ENCODE results near the gene KLRK1.
"Not testable (repeated sequence)": the region's sequence is repeated elsewhere in the genome, so short reads cannot be mapped to it uniquely, and the experiment has no call there.

KLRK1 gene

DNA sequence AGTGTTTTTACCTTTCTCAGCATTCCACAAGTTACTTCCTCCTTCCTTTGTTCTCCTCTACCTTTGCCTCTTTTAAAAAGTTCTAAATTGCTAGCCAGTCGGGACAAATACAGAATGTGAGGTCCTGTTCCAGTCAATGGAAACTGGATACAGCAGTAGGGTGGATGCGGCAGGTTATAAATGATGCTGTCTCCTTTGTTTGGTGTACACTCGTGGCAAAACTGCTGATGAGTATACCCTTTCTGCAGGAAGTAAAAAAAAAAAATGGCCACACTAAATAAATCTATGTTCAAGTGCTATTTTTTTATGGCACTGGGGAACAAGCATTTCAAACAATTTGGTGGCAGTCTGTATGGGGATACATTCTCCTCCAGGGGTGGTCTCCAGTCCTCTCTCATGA lies 27.5 kb downstream of the KLRK1 start:
- Mint-ChIP-seq H3K4me1 (peaks cover 27% of the 10 kb centered on the region), H3K27ac (no peak overlapping the region), H3K27me3 (no peaks in the 10 kb centered on the region), H3K36me3 (ENCODE audit: low read depth) (peaks cover 59% of the 10 kb centered on the region), H3K4me3 (no peak overlapping the region), H3K9me3 (no peaks in the 10 kb centered on the region)
- no peak for ATAC-seq
- DNase-seq = no peak

DNA sequence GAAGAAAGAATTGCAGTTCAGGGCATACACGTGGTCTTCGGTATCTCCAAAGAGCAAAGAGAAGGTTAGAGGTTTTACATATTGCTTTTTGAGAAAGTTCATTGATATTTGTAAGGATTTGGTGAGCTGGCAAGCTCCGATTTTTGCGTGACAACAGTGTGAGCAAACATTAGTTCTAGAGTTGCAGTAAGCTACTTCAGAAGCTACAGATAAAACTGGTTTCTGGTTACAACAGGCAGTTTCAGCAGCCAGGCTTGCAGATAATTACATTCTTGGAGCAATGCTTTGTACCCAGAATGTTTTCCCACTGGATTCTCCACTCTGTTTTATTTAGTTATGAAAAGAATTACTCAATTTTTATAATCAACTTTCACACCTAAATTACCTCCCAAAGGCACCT lies 28.2 kb downstream of the KLRK1 start:
- peak overlapping the region; percentile 24 for H3K4me3 Mint-ChIP-seq
- H3K9me3 Mint-ChIP-seq = no peaks in the 10 kb centered on the region
- peaks cover 52% of the 10 kb centered on the region for H3K36me3 Mint-ChIP-seq (ENCODE audit: low read depth)
- no peak for DNase-seq
- H3K27ac Mint-ChIP-seq = peak overlapping the region; percentile 58
- no peak for ATAC-seq
- H3K27me3 Mint-ChIP-seq = no peaks in the 10 kb centered on the region
- H3K4me1 Mint-ChIP-seq = peaks cover 27% of the 10 kb centered on the region

DNA sequence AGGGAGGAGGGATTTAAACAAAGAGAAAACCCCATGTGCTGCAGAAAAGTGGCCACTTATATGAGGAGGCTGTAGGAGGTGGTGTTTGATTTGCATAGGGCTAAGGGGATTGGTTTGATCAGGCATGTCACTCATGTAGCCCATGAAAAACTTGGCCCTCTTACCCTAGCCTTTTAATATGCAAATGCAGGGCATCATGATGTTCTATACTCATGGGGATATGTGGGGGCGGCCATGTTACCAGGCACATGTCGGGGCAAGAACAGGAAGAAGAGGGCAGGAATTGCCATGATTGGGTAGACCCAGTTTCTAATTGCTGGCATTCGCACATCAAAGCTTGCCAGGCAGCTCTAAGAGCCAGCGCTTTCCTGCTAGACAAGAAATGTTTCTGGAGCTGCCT lies 28.8 kb downstream of the KLRK1 start:
- Mint-ChIP-seq H3K4me3 (no peak overlapping the region), H3K27me3 (no peaks in the 10 kb centered on the region), H3K4me1 (peaks cover 27% of the 10 kb centered on the region), H3K9me3 (no peaks in the 10 kb centered on the region), H3K36me3 (ENCODE audit: low read depth) (peaks cover 51% of the 10 kb centered on the region), H3K27ac (peak overlapping the region; percentile 58)
- ATAC-seq = peak; percentile 41
- no peak for DNase-seq

DNA sequence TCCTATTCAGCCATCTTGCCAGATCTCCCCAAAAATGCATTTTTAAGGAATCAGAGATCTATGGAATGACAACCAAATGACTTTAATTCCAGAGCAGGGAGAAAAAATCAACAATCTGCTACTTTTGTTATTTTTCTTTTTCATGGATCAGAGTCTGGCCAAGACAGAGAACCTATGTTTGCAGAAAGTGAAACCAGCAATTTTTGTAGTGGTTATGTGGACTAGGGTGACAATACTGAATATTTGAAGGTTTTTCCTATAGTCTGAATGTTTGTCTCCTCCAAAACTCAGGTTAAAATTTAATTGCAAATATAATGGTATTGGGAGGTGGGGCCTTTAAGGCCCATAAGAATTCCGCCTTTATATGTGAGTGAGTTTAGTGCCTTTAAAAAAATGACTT lies 30.9 kb downstream of the KLRK1 start:
- peaks cover 27% of the 10 kb centered on the region for H3K4me1 Mint-ChIP-seq
- ATAC-seq (no peak), DNase-seq (no peak)
- no peaks in the 10 kb centered on the region for H3K27me3 Mint-ChIP-seq
- no peak overlapping the region for H3K27ac Mint-ChIP-seq
- H3K4me3 Mint-ChIP-seq = no peak overlapping the region
- H3K36me3 Mint-ChIP-seq (ENCODE audit: low read depth) = peaks cover 55% of the 10 kb centered on the region
- no peaks in the 10 kb centered on the region for H3K9me3 Mint-ChIP-seq

DNA sequence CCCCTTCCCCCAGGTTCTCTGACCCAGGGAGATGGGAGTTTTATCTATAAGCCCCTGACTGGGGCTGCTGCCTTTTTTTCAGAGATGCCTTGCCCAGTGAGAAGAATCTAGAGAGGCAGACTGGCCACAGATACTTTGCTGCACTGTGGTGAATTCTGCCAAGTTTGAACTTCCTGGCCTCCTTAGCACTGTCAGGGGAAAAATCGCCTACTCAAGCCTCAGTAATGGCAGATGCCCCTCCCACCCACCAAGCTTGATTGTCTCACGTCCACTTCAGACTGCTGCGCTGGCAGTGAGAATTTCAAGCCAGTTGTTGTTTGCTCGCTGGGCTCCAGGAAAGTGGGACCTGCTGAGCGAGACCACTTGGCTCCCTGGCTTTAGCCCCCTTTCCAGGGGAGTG lies 31.7 kb downstream of the KLRK1 start:
- H3K9me3 Mint-ChIP-seq = peaks cover under 1% of the 10 kb centered on the region
- ATAC-seq (no peak), DNase-seq (no peak)
- H3K27me3 Mint-ChIP-seq = no peaks in the 10 kb centered on the region
- no peak overlapping the region for H3K4me3 Mint-ChIP-seq
- H3K36me3 Mint-ChIP-seq (ENCODE audit: low read depth) = peaks cover 55% of the 10 kb centered on the region
- peaks cover 27% of the 10 kb centered on the region for H3K4me1 Mint-ChIP-seq
- no peak overlapping the region for H3K27ac Mint-ChIP-seq

DNA sequence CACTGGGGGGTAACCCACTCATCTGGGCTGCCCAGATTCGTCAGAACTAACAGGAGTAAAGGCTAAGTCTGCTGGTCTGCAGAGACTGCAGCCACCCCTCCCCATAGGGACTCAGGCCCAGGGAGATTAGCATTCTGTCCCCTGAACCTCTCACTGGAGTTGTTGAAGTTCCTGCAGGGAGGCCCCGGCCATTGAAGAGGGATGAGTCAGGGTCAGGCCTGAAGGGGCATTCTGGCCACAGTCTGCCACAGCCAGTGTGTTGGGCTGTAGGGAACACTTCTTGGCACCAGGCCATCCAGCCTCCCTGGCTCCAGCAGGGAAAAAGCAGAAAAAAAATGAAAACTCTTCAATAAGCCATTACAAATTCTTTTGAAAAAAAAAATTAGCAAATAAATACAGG lies 35.3 kb downstream of the KLRK1 start:
- Mint-ChIP-seq H3K27me3 (no peaks in the 10 kb centered on the region), H3K4me3 (no peak overlapping the region), H3K36me3 (ENCODE audit: low read depth) (peaks cover 33% of the 10 kb centered on the region)

DNA sequence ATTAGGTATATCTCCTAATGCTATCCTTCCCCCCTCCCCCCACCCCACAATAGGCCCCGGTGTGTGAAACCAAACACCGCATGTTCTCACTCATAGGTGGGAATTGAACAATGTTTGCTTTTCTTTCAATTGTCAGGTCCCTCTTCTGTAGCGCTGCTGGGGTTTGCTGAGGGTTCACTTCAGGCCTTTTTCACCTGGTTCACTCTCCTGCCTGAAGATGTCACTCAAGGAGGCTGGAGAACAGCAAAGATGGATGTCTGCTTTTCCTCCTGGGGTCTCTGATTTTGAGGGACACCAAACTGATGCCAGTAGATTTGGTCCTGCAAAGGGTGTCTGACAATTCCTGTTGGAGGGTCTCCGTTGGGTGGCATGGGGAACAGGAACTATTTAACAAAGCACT lies 35.8 kb downstream of the KLRK1 start:
- Mint-ChIP-seq H3K27ac (no peak overlapping the region), H3K36me3 (ENCODE audit: low read depth) (peaks cover 29% of the 10 kb centered on the region), H3K27me3 (no peaks in the 10 kb centered on the region), H3K4me3 (no peak overlapping the region), H3K9me3 (peaks cover 34% of the 10 kb centered on the region), H3K4me1 (peaks cover 5% of the 10 kb centered on the region)
- no peak for DNase-seq
- no peak for ATAC-seq

More for the DNA sequence above, 35.3 kb downstream of the KLRK1 start:
- peaks cover 34% of the 10 kb centered on the region for H3K9me3 Mint-ChIP-seq
- no peak overlapping the region for H3K27ac Mint-ChIP-seq
- no peak for DNase-seq
- no peak for ATAC-seq
- peaks cover 8% of the 10 kb centered on the region for H3K4me1 Mint-ChIP-seq

DNA sequence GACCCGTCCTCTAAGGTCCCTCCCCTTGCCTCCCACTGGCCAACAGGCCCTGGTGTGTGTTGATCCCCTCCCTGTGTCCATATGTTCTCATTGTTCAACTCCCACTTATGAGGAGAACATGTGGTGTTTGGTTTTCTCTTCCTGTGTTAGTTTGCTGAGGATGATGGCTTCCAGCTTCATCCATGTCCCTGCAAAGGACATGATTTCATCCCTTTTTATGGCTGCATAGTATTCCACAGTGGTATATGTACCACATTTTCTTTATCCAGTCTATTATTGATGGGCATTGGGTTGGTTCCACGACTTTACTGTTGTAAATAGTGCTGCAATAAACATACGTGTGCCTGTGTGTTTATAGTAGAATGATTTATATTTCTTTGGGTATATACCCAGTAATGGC lies 38.4 kb downstream of the KLRK1 start:
- H3K4me3 Mint-ChIP-seq, DNase-seq, H3K27ac Mint-ChIP-seq, H3K27me3 Mint-ChIP-seq, ATAC-seq, H3K4me1 Mint-ChIP-seq: not testable (repeated sequence)
- Mint-ChIP-seq H3K36me3 (ENCODE audit: low read depth) (peaks cover 13% of the 10 kb centered on the region), H3K9me3 (peaks cover 39% of the 10 kb centered on the region)

DNA sequence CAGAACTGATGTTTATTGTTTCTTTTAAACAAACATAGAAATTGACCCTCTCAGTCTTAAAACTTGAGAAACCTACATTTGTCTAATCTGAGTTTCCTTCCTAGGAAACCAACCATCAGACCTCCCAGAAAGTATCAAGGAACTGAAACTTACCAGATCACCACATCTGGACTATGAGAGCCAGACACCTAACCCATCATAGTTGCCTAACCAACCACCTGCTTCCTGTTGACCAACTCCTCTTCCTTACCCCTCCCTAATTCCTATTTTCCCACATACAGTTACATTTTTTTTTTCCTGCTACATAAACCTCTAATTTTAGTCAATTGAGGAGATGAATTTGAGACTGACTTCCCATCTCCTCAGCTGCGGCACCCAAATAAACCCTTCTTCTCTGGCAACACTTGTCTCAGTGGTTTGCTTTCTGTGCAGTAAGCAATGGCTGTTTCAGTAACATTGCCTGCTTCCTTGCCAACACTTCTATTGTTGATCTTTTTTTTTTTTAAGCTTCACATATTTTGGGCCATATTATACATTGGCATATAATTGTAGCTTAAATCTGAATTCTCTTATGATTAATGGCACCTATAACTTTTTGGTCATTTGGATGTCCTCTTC lies 47.8 kb downstream of the KLRK1 start:
- no peak for ATAC-seq

DNA sequence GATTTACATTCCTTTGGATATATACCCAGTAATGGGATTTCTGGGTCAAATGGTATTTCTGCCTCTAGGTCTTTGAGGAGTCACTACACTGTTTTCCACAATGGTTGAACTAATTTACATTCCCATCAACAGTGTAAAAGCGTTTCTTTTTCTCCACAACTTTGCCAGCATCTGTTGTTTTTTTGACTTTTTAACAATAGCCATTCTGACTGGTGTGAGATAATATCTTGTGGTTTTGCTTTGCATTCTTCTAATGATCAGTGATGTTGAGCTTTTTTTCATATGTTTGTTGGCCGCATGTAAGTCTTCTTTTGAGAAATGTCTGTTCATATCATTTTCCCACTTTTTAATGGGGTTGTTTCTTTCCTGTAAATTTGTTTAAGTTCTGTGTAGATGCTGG lies 48.9 kb downstream of the KLRK1 start:
- H3K27me3 Mint-ChIP-seq; DNase-seq; H3K36me3 Mint-ChIP-seq (ENCODE audit: low read depth); ATAC-seq; H3K27ac Mint-ChIP-seq; H3K4me3 Mint-ChIP-seq: not testable (repeated sequence)
- Mint-ChIP-seq H3K9me3 (peaks cover 15% of the 10 kb centered on the region), H3K4me1 (peaks cover 12% of the 10 kb centered on the region)

More for the DNA sequence above, 47.8 kb downstream of the KLRK1 start:
- Mint-ChIP-seq H3K36me3 (ENCODE audit: low read depth) (peaks cover 3% of the 10 kb centered on the region), H3K4me1 (peaks cover 12% of the 10 kb centered on the region), H3K4me3 (no peak overlapping the region), H3K9me3 (peaks cover 15% of the 10 kb centered on the region), H3K27ac (no peak overlapping the region), H3K27me3 (no peaks in the 10 kb centered on the region)
- DNase-seq = no peak

DNA sequence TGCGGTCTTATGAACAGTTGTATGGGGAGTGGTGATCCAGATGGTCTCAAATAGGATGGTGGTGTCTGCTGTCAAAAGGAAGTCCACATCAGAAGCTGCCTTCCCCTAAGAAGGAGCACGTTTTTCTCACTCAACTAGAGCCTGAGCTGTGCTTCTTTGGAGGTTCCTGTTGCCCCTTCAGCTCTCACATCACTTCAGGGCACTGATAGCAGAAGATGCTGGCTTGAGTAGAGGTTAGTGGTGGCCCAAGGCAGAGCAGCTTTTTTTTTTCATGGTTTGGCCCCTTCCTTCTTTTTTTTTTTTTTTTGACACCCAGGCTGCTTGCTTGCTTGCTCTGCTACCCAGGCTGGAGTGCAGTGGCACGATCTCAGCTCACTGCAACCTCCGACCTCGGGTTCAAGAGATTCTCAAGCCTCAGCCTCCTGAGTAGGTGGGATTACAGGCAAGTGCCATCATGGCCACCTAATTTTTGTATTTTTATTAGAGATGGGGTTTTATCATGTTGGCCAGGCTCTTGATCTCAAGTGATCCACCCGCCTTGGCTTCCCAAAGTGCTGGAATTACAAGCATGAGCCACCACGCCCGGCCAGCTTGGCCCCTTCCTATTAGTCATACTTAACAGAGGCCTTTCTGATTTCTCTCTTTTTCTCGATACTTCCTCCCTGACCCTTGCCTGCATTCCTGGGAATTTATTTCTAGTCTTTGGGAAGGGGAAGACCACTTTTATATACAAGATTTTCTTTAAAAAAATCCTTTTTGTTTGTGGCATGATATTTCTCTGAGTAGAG lies 50.6 kb downstream of the KLRK1 start:
- DNase-seq = no peak
- H3K4me3 Mint-ChIP-seq = no peak overlapping the region
- H3K9me3 Mint-ChIP-seq = peaks cover 15% of the 10 kb centered on the region
- no peak overlapping the region for H3K27ac Mint-ChIP-seq
- no peak for ATAC-seq
- no peaks in the 10 kb centered on the region for H3K27me3 Mint-ChIP-seq
- peaks cover 3% of the 10 kb centered on the region for H3K36me3 Mint-ChIP-seq (ENCODE audit: low read depth)
- peaks cover 12% of the 10 kb centered on the region for H3K4me1 Mint-ChIP-seq

DNA sequence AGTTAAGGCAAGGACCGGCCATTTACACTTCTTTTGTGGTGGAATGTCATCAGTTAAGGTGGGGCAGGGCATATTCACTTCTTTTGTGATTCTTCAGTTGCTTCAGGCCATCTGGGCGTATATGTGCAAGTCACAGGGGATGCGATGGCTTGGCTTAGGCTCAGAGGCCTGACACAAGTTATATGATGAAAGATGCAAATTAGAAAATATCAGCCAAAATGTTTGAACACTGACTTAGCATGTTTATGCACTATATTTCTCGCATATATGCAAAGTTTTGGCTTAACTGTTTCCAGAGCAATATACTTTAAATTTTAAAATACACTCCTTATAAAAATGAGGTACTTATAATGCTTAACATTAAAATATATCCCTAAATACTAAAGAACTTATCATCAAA lies 51.4 kb downstream of the KLRK1 start:
- H3K36me3 Mint-ChIP-seq (ENCODE audit: low read depth); H3K27me3 Mint-ChIP-seq; H3K27ac Mint-ChIP-seq; ATAC-seq; H3K4me3 Mint-ChIP-seq; DNase-seq: not testable (repeated sequence)
- Mint-ChIP-seq H3K4me1 (peaks cover 12% of the 10 kb centered on the region), H3K9me3 (peaks cover 11% of the 10 kb centered on the region)

DNA sequence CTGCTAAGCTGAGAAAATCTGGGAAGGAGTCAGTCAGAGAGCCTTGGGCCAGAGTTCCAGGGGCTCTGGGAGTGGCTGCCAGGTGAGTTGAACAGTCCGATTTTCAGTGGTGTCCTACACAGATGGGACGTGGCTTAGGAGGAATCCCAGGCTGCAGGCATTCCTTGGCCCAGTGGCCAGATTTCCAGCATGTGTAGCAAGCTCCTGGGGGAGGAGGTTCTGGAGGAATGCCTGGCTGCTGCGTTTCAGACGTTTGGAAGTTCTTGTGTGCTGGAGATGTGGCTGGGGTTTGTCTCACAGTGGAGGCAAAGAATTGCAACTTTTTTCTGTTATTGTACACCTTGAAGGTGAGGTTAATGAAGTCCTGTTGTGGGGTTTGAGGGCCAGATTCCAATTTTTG lies 53.6 kb downstream of the KLRK1 start:
- H3K4me3 Mint-ChIP-seq; DNase-seq; H3K9me3 Mint-ChIP-seq; ATAC-seq; H3K27me3 Mint-ChIP-seq; H3K27ac Mint-ChIP-seq; H3K36me3 Mint-ChIP-seq (ENCODE audit: low read depth): not testable (repeated sequence)
- peaks cover 11% of the 10 kb centered on the region for H3K4me1 Mint-ChIP-seq

DNA sequence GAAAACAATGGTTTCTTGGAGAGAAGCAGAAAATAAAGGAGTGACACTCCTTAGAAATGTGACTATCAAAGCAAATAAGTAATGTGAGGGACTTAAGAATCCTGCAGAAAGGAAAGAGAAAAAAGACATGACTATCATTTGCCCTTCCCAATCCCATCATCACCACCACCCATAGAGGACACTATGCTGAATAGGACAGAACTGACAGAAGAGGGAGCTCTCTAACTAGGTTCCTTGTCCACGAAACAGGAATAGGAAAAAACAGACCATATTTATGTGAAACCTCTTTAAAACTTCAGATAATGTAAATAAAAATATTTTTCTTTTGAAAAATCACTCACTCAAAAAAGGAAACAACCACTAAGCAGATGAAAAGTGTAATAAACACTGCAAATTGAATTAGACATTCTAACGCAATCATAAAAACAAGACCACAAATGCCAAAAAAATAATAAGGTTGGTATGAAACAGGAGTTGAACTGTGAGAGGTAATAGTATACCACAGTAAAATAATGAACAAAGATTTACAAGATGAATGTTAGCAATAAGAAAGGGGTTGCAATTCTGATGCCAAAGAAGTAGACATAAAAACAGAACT lies 58.1 kb downstream of the KLRK1 start:
- peak; percentile 95 for ATAC-seq
- Mint-ChIP-seq H3K27ac (peak overlapping the region; percentile 32), H3K4me1 (peaks cover 28% of the 10 kb centered on the region), H3K36me3 (ENCODE audit: low read depth) (peaks cover 26% of the 10 kb centered on the region), H3K4me3 (no peak overlapping the region), H3K9me3 (peaks cover 25% of the 10 kb centered on the region), H3K27me3 (no peaks in the 10 kb centered on the region)
- no peak for DNase-seq

DNA sequence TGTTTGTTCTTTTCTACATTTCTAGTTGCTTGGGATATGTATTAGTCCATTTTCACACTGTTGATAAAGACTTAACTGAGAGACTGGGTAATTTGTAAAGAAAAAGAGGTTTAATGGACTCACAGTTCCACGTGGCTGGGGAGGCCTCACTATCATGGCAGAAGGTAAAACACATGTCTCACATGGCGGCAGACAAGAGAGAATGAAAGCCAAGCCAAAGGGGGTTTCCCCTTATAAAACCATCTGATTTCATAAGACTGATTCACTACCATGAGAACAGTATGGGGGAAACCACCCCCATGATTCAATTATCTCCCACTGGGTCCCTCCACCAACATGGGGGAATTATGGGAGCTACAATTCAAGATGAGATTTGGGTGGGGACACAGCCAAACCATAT lies 61.1 kb downstream of the KLRK1 start:
- peaks cover 32% of the 10 kb centered on the region for H3K4me1 Mint-ChIP-seq
- not testable (repeated sequence) for ATAC-seq, H3K4me3 Mint-ChIP-seq, DNase-seq, H3K27me3 Mint-ChIP-seq
- peaks cover 27% of the 10 kb centered on the region for H3K9me3 Mint-ChIP-seq
- peak overlapping the region; percentile 55 for H3K27ac Mint-ChIP-seq
- H3K36me3 Mint-ChIP-seq (ENCODE audit: low read depth) = peaks cover 35% of the 10 kb centered on the region

Data from activated naive CD8-positive, alpha-beta T cell treated with anti-CD3 and anti-CD28 coated beads, Interleukin-2, amount 50 U/mL, for 24 hours (primary cell).